ENCODE results near the gene GPR4.

DNA sequence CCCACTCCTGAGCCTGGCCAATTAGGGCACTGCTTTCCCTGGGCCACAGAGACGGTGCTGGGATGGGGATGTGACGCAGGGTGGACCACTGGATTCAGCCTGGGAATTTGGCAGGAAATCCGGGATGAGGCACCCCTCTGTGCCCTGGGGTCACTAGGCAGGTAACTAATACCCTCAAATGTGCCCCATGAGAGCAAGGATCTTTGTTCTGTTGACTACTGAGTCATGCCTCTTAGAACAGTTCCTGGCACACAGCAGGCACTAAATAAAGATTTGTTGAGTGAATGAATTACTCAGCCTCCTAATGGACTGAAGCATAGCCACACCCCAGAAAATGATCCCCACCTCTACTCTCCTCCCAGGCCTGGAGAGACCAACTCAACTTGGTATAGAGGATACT lies 33.3 kb downstream of the GPR4 start:
- TF ChIP-seq GATA2 (IDR thresholded peaks at IDR 0.05; ENCODE audit: low read depth, low read length) (no peak), GATA3 (IDR thresholded peaks at IDR 0.05; ENCODE audit: low read depth, low read length) (no peak)

Data from SH-SY5Y (cell line).